ENCODE results near the gene LIFR.

LIFR gene

GRCh38 chr5:38500573-38501260 is 55.7 kb downstream of the LIFR start:
- DNase-seq = peak; percentile 58

DNA sequence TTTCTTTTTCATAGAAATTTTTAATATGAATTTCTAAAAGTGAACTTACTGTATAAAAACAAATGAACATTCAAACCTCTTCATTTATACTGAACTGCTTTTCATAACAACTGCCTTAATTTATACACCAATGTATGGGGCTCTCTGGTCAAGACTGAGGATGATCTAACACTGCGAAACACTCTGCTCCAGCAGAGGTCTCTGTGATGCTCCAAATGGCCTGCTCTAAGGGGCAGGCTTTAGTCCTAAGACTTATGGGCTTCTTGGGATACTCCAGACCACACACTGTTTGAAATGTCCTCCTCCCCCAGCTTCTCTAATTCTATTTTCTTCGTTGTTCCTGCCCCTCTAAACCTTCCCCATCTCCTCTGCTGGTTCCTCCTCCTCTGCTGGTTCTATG is 58.5 kb downstream of the LIFR start:
- DNase-seq = no peak

- no peak for DNase-seq
Measured at GRCh38 chr5:38494763-38495162, 61.7 kb downstream of the LIFR start.

- no peak for DNase-seq
Measured at GRCh38 chr5:38494175-38494574, 62.3 kb downstream of the LIFR start.

DNA sequence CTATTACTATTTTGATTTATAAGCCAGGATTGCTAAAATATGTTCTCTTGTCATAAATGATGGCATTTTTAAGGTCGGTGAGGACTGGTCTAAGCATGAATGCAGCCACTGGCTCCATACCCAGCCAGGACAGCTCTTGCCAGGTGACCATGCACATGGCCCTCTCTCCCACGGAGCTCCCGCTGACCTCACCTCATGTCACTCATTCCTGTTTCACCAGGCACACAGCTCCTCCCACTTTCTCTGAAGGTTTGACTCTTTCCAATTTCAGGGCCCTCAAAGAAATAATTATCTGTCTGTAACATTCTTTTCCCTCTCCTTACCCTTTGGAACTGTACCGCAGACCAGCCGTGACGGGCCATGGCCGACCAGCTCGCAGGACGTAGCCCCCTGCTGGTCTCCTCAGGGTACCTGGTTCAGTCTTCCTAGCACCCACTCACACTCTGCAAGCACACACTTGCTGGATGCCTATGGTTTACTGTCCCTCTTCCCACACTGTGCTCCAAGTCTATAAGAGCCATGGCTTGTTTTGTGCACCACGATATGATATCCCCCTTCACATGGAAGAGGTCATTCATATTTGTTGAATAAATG is 72.5 kb downstream of the LIFR start:
- DNase-seq = no peak

DNA sequence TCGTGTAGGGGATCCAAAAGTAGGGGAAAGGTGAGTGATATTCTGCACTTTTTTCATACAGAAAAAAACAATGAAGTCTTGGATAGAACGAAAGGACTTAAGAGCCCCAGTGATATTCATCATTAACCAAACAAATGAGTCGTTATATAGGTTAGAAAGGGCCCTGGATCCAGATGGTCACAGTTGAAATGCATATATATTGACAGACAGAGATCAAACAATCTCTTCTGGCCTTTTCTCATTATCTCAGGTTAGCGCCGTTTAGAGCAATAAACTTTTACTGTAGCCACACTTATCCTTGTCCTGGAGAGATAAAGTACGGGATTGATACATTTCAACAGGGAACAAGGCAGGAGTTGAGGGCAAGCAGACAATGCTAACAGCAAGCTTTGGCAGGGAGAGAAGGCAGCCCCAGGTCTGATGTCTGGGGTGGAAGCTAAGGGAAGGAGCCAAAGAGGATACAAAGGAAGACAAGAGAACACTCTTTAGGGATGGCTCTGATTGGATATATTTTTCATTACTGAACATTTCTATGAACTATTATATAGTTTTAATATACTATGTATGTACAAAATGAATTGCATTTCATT is 77.0 kb downstream of the LIFR start:
- DNase-seq = no peak

- no peak for DNase-seq
Measured at GRCh38 chr5:38478878-38479277, 77.6 kb downstream of the LIFR start.

DNA sequence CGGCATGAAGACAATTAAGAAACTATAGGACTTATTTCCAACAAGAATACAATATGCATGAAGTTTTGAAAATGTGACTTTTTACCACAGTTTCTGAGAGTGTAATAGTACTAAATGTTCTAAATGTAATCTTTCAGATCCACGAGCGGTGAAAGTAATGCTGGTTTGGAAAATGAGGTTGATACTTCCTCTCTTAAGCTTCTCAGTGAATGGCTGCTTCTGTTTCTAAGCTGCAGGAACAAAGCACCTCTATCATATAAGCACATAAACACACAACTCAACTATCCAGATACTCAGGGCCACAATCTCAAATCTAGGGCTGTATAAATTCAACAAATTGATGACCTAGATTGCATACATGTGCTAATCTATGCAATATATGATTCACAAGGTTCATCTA is 78.3 kb downstream of the LIFR start:
- DNase-seq = no peak

- DNase-seq = no peak
Measured at GRCh38 chr5:38473008-38473407, 83.4 kb downstream of the LIFR start.

DNA sequence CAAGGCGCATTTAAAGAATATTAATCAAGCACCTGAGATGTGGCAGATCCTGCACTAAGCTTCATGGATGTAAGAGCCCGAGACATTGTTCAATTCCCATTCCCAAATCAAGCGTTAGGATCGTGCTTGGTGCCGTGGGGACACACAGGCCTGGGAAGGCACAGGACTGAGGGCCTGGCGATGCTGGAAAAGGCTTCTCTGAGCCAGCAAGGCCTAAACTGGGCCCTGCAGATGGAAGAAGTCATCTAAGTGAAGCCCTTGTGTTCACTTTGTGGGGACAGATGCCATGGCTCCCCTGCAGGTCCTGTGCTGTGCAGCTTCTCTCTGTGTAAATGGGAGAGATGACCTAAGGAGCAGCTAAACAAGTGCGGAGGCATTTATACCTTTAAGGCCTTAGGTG is 83.9 kb downstream of the LIFR start:
- DNase-seq = no peak

DNA sequence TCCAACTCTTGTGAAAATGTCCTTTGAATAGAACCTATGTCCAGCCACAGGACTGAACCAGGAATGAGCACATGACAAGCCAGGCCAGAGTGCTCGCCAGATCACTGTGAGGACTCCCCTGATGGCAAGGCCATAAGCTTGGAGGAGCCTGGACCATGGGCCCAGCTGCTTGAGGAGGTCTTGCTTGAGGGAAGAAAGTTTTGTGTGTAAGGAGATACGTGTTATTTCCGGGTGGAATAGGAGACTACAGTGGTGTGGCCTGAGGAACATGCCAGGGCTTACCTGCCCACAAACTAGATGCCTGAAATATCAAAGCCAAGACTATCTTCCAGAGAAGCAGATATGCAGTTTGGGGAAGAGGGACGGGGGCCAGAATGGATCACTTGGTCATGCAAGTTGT is 84.7 kb downstream of the LIFR start:
- DNase-seq = no peak

DNA sequence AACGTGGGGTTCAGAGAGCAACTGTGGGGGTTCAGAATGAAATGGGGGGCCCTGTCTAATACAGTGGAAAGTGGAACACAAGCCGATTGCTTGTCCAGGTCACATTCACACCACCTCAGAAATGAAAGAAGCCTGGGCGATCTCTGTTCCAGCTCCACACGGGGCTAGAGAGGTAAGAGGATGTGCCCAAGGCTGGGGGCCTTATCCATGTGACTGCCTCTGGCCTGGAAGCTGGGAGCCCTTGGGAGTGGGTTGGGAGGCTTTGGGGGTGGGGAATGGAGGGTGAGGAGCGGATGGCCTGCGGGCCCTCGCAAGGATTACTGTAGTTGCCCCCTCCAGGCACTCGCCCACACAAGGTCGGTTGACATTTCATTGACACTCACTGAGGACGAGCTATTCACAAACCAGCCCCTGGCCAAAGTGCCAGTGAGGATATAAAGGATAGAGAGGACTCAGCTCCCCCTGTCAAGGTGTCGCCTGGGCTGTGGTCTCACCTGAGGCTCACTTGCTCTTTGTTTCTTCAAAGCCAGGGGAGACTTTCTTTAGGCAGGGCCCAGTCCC is 86.7 kb downstream of the LIFR start:
- DNase-seq = no peak

DNA sequence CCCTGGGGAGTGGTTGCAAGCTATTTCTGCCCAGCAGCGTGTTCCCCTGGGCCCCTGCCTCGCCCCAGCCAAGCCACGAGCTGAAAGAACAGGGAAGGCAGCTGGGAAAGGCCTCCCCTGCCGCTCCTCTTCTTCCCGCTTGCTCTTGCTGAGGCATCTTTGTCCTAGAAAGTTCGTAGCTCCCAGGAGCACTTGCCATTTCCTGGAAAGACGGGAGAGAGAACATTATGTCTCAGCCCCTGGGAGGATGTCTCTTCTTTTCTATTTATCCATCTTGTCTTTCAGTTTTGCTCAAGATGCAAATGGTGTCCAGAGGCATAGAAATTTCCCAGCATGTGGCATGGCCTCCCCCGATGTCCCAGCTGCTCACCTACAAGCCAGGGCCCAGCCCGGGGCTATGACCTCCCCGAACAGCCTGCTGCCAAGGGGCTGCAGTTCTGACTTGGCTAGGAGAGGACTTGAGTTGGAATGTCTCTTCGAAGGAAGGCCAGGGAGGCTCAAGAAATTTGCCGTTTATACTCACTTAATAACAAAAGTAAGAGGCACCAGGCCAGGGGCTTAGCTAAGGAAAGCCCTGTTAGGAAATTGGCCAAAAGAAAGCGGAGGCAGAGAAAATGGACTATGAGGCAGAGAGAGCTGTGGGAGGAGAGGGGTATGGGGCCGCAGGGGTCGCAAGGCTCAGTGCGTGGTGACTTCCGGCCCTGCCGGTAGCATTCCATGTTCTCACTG is 87.3 kb downstream of the LIFR start:
- no peak for DNase-seq

DNA sequence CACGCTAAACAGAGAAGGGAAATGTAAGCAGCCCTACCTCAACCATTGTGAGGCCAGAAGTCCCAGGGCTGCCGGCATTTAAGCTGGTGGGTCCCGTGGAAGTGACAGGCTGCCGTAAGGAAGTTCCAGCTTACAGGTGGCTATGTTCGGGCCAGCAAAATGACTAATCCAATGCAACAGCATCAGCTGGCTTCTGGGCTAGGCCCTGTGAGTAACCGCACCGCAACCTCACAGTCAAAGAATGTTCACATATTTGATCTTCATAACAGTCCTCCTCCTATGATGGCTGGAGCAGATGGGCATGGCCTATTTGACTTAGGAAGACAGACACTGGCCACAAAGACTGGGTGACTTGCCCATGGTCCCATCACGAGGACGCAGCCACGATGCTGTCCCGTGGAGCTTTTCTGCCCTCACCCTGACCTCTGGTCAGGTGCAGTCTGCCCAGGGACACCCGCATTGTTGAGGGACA is 88.2 kb downstream of the LIFR start:
- DNase-seq = no peak

GRCh38 chr5:38467353-38468040 is 88.9 kb downstream of the LIFR start:
- DNase-seq = no peak

GRCh38 chr5:38466424-38467189 is 89.8 kb downstream of the LIFR start:
- no peak for DNase-seq

DNA sequence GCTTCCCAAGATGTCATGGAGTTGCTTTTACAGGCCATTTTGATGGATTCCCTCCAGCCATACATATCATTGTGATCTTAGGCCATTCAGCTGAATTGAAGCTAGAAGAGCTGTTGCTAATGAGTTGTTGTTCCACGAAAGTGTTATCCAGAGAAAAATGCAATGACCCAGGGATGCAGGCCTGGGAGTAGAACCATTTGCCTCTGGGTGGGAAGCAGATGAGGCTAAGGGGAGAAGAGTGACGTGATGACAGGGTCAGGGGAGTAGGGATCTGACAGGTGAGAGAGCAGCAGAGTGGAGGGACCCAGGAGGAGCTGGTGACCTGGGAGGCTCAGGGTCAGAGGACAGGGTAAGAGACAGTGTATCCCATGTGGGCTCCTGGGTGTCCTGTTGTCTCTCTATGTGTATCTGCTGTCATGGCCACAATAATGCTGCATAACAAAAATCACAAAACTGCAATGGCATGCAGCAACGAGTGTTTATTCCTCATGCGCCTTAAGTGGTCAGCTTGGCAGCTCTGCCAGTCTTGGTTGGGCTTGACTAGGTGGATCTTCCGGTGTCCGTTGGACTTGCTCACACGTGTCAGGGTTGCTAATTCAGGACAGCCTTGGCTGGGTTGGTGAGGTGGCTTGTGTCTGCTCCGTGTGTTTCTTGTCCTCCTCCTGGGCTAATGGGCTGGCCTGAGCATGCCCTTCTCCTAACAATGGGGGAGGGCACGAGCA is 90.6 kb downstream of the LIFR start:
- DNase-seq = no peak

DNA sequence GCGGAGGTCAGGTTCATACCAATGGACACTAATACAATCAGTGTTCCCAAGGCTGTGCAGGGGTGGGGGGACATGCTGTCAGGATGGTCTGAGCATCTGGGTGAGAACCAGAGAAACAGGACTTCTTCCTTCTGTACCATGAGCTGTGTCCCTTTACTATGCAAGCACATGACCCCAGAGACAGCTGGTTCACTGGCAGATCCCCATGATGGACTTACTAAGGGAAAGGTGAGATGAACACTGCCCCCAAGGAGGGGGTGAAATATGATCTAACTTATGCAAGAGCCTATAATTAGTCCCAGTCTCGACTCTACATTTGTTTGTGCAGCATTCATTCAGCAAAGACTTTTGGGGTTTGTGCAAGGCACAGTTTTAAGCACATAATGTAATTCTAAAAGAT is 91.4 kb downstream of the LIFR start:
- DNase-seq = no peak

DNA sequence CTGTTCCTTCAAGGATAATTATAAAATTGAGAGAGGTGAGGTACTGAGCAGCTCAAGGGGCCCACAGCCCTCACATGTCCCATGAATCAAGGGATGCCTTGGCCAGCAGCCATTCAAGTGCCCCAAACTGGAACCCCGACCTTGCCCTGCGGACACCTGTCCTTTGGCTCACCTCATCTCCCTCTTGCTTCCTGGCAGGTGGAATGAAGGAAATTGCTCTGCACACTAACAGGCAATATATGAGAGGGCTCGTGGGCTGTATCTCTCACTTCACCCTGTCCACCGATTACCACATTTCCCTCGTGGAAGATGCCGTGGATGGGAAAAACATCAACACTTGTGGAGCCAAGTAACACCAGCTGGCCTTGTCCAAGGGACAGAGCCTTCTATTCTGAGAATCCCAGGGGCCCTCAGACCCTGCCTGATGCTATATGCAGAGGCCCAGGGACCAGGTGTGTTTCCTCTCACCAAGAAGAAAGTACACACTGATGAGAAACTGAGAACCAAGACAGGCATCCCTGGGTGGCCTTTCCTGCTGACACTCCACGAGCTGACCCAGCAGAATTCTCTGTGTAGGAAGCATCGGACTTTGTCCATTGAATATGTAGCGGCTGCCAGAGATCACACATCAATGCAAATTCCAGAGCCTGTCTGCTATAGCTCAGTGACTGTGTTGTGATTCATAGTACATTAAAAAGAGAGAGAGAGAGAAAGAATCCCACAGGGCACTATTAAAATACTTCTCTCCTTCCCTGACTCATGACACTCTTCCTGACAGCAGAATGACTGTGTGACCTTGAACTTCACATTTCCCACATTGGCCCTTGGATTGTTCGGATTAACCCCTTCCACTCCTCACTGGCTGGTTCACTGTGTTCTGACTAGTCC is 92.6 kb downstream of the LIFR start:
- DNase-seq = peak; percentile 79

DNA sequence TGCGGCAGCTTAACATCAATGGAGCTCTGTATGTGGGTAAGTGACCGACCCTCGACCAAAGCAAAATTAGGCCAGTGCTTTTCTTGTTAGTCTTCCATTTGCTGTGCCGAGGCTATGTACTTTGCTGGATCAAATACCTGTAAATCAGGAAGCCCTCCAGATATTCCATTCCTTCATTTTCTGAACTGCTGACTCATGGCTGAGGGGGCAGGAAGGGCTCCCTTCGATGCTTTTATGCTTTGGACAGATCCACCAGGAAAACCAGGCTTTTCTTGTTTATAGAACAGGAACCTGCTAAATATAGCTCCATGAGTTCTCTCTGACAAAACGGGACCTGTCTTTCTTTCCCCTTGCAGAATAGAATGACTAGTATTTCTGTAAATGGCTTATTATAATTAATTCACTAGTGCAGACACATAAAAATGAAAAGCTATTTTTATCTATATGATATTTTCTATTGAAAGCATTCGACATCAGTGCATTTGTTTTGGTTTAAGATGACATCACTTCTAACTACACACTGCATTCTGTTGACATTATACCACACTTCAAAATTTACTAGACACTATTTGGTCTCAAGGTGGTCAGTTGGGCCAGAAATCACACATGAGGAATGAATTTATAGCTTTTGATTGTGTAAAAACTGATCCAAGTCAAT is 93.3 kb downstream of the LIFR start:
- no peak for DNase-seq

Measured in islet precursor cell (in vitro differentiated cells).